A549 (cell line): ENCODE data around the gene KRT13. TPM values are rescaled to one million over a fixed set of nuclear protein-coding genes. Genes with fewer than 3 reads are reported as not detected.
A peak's percentile ranks its signal among the peaks of the same experiment; 100 is the strongest.

Experiments
- ATAC-seq, 2 experiments: fragments of 200-7000 bp in 1 of 2; fragments of >200 bp in 1 of 2; cut with Nextera tagmentation in 1 of 2; cut with Tn5 transposase in 1 of 2; 3 replicates each; pipeline versions ENCODE4 v1.8.0 to v1.9.1; 2018 to 2020; ENCODE audit warnings: mild to moderate bottlenecking in 1 of 2, moderate library complexity in 1 of 2
- CTCF ChIA-PET: fragments of 300-600 bp; sonication (Branson Sonifier 250); formaldehyde crosslinking; extraction: SDS; loops from one replicate; lab custom pipeline; 2021; ENCODE audit warnings: antibody characterized with exemption, inconsistent platforms; lab: Yijun Ruan, JAX
- POLR2A ChIA-PET: fragments of 350-600 bp; formaldehyde crosslinking; extraction: SDS; loops from one replicate; lab custom pipeline; 2021; ENCODE audit warnings: antibody characterized with exemption, inconsistent platforms; lab: Yijun Ruan, JAX
- DNase-seq, 2 experiments: peaks; one replicate each; pipeline versions ENCODE4 v3.0.0 to v3.0.0-alpha.2; 2011 to 2016; ENCODE audit warnings: low read depth in 1 of 2, low spot score in 1 of 2
- FAIRE-seq: peaks from 2 replicates; lab custom pipeline; 2011; peaks lifted over from hg19 to GRCh38; lab: Jason Lieb, UNC
- H3K27ac ChIP-seq, 2 experiments: fragments of >200 bp; sonication (Bioruptor Twin); formaldehyde crosslinking; 3 replicates each; pipeline ENCODE4 v1.5.1; 2016 to 2017
- H3K4me1 ChIP-seq: fragments of >200 bp; sonication (Bioruptor Twin); formaldehyde crosslinking; 3 replicates; pipeline ENCODE4 v1.6.1; 2016
- H3K4me2 ChIP-seq: fragments of >200 bp; sonication (Bioruptor Twin); formaldehyde crosslinking; 3 replicates; pipeline ENCODE4 v1.6.1; 2016
- H3K4me3 ChIP-seq: fragments of >200 bp; sonication (Bioruptor Twin); formaldehyde crosslinking; 3 replicates; pipeline ENCODE4 v1.5.1; 2016
- H3K9me3 ChIP-seq: fragments of >200 bp; sonication (Bioruptor Twin); formaldehyde crosslinking; 3 replicates; pipeline ENCODE4 v1.6.1; 2016
- BHLHE40 ChIP-seq: IDR thresholded peaks from 2 replicates; pipeline ENCODE4 v1.6.1; 2012; ENCODE audit warnings: low read depth, low read length, inconsistent platforms
- CHD2 ChIP-seq: fragments of 150-350 bp; IDR thresholded peaks from 2 replicates; pipeline ENCODE4 v1.6.1; 2014; ENCODE audit warnings: low read length; ENCODE audit not compliant: partially characterized antibody
- CHD4 ChIP-seq: fragments of 200-600 bp; sonication (generic); IDR thresholded peaks from 2 replicates; pipeline ENCODE4 v1.6.1; 2016; ENCODE audit warnings: antibody characterized with exemption, mild to moderate bottlenecking, borderline replicate concordance
- EHF ChIP-seq: fragments of 250-450 bp; sonication (Bioruptor Pico); IDR thresholded peaks from 2 replicates; pipeline ENCODE4 v1.5.0; 2020; ENCODE audit warnings: mild to moderate bottlenecking
- FOSB ChIP-seq: fragments of 250-450 bp; sonication (Bioruptor Pico); IDR thresholded peaks from 2 replicates; pipeline ENCODE4 v1.5.0; 2020; ENCODE audit warnings: mild to moderate bottlenecking, moderate library complexity
- FOSL2 ChIP-seq, 2 experiments: fragments of 450-650 bp in 1 of 2; fragments of >200 bp in 1 of 2; sonication (Bioruptor Twin) in 1 of 2; formaldehyde crosslinking; IDR thresholded peaks; 2 replicates each; pipeline versions ENCODE4 v1.5.0 to v1.6.1; 2016 to 2020; ENCODE audit warnings: mild to moderate bottlenecking in 1 of 2, moderate library complexity in 1 of 2
- FOXS1 ChIP-seq: fragments of 250-450 bp; sonication (Bioruptor Pico); IDR thresholded peaks from 2 replicates; pipeline ENCODE4 v1.5.0; 2020; ENCODE audit warnings: mild to moderate bottlenecking, moderate library complexity
- GATA3 ChIP-seq: IDR thresholded peaks from 2 replicates; pipeline ENCODE4 v1.6.1; 2012; ENCODE audit warnings: borderline replicate concordance
- JUN ChIP-seq, 2 experiments: fragments of >200 bp; sonication (Bioruptor Twin); formaldehyde crosslinking; IDR thresholded peaks; 2 replicates in 1 of 2; 3 replicates in 1 of 2; pipeline ENCODE4 v1.6.1; 2016 to 2017
- JUNB ChIP-seq: fragments of >200 bp; sonication (Bioruptor Twin); formaldehyde crosslinking; IDR thresholded peaks from 2 replicates; pipeline ENCODE4 v1.6.1; 2016
- KDM1A ChIP-seq: fragments of 200-600 bp; sonication (generic); IDR thresholded peaks from 2 replicates; pipeline ENCODE4 v1.6.1; 2016; ENCODE audit warnings: low read depth, mild to moderate bottlenecking
- KDM5A ChIP-seq: fragments of 200-600 bp; sonication (generic); IDR thresholded peaks from 2 replicates; pipeline ENCODE4 v1.6.1; 2016; ENCODE audit warnings: antibody characterized with exemption, mild to moderate bottlenecking
- MYC ChIP-seq: IDR thresholded peaks from 2 replicates; pipeline ENCODE4 v1.6.1; 2012; ENCODE audit warnings: mild to moderate bottlenecking, inconsistent platforms, low read length, improper control_type of control experiment, borderline replicate concordance
- RARB ChIP-seq: fragments of 250-450 bp; sonication (Bioruptor Pico); IDR thresholded peaks from 2 replicates; pipeline ENCODE4 v1.8.0; 2021; ENCODE audit warnings: mild to moderate bottlenecking, moderate library complexity
- RCOR1 ChIP-seq: fragments of 150-350 bp; IDR thresholded peaks from 2 replicates; pipeline ENCODE4 v1.6.1; 2014; ENCODE audit warnings: antibody characterized with exemption, low read length, low read depth
- RFX5 ChIP-seq: fragments of 450-650 bp; IDR thresholded peaks from 2 replicates; pipeline ENCODE4 v1.7.1; 2014; ENCODE audit warnings: antibody characterized with exemption, mild to moderate bottlenecking, moderate library complexity
- SMC3 ChIP-seq: fragments of >200 bp; sonication (Bioruptor Twin); formaldehyde crosslinking; IDR thresholded peaks from 3 replicates; pipeline ENCODE4 v1.6.1; 2018; ENCODE audit warnings: inconsistent platforms
- ZC3H11A ChIP-seq: fragments of 450-650 bp; IDR thresholded peaks from 2 replicates; pipeline ENCODE4 v1.6.1; 2014; ENCODE audit warnings: antibody characterized with exemption, mild to moderate bottlenecking
- ZSCAN20 ChIP-seq: fragments of 250-450 bp; sonication (Bioruptor Pico); IDR thresholded peaks from 2 replicates; pipeline ENCODE4 v1.8.0; 2022; ENCODE audit warnings: mild to moderate bottlenecking, moderate library complexity
- WGBS: methylation state at CpG from one replicate; pipeline ENCODE4 v1.1.6; 2017; ENCODE audit errors: missing lambda C conversion rate; 5-methylcytosine and 5-hydroxymethylcytosine counted together
- polyA plus RNA-seq, 4 experiments: library from polyadenylated mRNA; depleted of rRNA in 3 of 4; stranded (reverse); fragments of >200 nt; fragmentation: RNase III in 1 of 4; extraction: RNeasy Plus Mini Kit Qiagen cat#74134 plus additional on column Dnase treatment in 1 of 4; gene quantifications; 2 replicates in 3 of 4; 3 replicates in 1 of 4; pipeline ENCODE4 v1.2.3, GENCODE V29; 2011 to 2017
- TF ChIP-seq, protein P1 (sequence below): IDR thresholded peaks from 2 replicates; pipeline ENCODE4 v1.6.1; 2012
- TF ChIP-seq, protein P2 (sequence below): fragments of 200-600 bp; sonication (generic); IDR thresholded peaks from 2 replicates; pipeline ENCODE4 v1.6.1; 2016; ENCODE audit warnings: antibody characterized with exemption, mild to moderate bottlenecking, moderate library complexity
- TF ChIP-seq, protein P3 (sequence below): fragments of >200 bp; sonication (Bioruptor Twin); formaldehyde crosslinking; IDR thresholded peaks from 3 replicates; pipeline ENCODE4 v1.5.1; 2016
- TF ChIP-seq, protein P4 (sequence below): IDR thresholded peaks from 2 replicates; pipeline ENCODE4 v1.6.1; 2012; ENCODE audit warnings: low read depth, borderline replicate concordance
- TF ChIP-seq, protein P5 (sequence below): fragments of 450-650 bp; IDR thresholded peaks from 2 replicates; pipeline ENCODE4 v1.6.1; 2014; ENCODE audit warnings: antibody characterized with exemption

Gene KRT13
- polyA plus RNA-seq, 2 of the 4 experiments (the other 2 are of a cell fraction) = 0.06 TPM; not detected in 1

DNA sequence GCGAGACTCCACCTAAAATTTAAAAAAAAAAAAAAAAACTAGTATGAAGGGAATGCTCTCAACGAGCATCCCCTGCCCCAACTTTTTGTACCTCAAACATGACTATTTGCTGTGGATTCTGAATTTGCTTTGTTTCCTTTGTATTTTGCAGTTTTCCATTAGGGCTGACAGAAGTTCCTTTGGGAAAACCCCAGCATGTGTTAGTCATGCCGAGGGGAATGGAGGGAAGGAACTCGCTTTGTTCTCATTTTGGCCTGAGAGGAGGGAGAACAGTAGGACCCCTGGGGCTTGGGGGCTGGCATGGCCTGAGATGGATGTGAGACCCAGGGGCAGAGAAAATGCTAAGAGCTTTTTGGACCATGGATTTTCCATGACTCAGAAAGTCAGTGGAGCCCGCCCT is 46.0 kb upstream of the KRT13 start:
- DNase-seq (no peak), FAIRE-seq (no peak), ATAC-seq (no peak)
- POLR2A ChIA-PET = no interaction called here
- CTCF ChIA-PET = interaction anchor here (0.6 to 15.8 kb wide), 20 partner anchors 13 to 747 kb away, joined by 3 to 533 read pairs (median 73); partner anchors contain the start of genes KRT13, KRT14, KRT15 and KRT19
- 0 out of 3 replicates have a peak, but pooled peaks cover 7% of the 10 kb centered on the region for H3K9me3 ChIP-seq
- WGBS = 56% methylated on average over 5 of the region's 5 CpGs
- H3K4me1 ChIP-seq = peaks cover 36% of the 10 kb centered on the region
- no peak overlapping the region for H3K27ac ChIP-seq
- TF ChIP-seq BHLHE40 (no peak), MYC (no peak), SMC3 (no peak), FOSB (no peak), EHF (CRISPR knock-in tag) (no peak), KDM1A (no peak), FOXS1 (no peak), JUNB (no peak), ZC3H11A (no peak), RFX5 (no peak), CHD4 (no peak), KDM5A (no peak)
- TF ChIP-seq, protein P1, sequence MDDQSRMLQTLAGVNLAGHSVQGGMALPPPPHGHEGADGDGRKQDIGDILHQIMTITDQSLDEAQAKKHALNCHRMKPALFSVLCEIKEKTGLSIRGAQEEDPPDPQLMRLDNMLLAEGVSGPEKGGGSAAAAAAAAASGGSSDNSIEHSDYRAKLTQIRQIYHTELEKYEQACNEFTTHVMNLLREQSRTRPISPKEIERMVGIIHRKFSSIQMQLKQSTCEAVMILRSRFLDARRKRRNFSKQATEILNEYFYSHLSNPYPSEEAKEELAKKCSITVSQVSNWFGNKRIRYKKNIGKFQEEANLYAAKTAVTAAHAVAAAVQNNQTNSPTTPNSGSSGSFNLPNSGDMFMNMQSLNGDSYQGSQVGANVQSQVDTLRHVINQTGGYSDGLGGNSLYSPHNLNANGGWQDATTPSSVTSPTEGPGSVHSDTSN = no peak
- no peak overlapping the region for H3K4me3 ChIP-seq
- no peak overlapping the region for H3K4me2 ChIP-seq

DNA sequence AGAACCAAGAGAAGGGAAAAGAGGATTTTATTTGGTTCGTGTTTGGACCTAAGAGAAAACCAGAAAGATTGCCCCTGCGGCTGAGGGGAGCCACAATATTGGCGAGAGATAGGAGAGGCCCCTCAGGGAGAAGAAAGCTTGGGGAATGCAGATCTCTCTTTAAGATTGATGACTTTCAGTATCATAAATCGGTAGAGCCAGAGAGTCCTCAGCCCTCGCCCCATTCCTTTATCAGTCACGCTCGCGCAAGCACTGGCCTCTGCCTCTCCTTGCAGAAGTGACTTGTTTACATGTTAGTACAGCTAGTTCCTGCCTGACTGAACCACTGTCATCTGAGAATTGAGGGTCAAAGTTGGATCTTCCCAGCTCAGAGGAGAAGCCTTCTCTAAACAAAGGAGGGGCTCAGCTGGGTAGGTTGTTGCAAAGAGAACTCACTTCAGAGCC is 44.2 kb upstream of the KRT13 start:
- no peak for DNase-seq
- 84% methylated on average over 8 of the region's 8 CpGs for WGBS
- ChIA-PET POLR2A (interaction anchor here (0.6 to 2.4 kb wide), 13 partner anchors 10 to 930 kb away, joined by 3 to 21 read pairs (median 4); partner anchors contain the start of gene EIF1), CTCF (interaction anchor here (0.6 to 15.8 kb wide), 148 partner anchors 12 to 1192 kb away, joined by 3 to 533 read pairs (median 7); partner anchors contain the start of genes KRT10, KRT12, KRT13 and KRT14)
- TF ChIP-seq, protein P2, sequence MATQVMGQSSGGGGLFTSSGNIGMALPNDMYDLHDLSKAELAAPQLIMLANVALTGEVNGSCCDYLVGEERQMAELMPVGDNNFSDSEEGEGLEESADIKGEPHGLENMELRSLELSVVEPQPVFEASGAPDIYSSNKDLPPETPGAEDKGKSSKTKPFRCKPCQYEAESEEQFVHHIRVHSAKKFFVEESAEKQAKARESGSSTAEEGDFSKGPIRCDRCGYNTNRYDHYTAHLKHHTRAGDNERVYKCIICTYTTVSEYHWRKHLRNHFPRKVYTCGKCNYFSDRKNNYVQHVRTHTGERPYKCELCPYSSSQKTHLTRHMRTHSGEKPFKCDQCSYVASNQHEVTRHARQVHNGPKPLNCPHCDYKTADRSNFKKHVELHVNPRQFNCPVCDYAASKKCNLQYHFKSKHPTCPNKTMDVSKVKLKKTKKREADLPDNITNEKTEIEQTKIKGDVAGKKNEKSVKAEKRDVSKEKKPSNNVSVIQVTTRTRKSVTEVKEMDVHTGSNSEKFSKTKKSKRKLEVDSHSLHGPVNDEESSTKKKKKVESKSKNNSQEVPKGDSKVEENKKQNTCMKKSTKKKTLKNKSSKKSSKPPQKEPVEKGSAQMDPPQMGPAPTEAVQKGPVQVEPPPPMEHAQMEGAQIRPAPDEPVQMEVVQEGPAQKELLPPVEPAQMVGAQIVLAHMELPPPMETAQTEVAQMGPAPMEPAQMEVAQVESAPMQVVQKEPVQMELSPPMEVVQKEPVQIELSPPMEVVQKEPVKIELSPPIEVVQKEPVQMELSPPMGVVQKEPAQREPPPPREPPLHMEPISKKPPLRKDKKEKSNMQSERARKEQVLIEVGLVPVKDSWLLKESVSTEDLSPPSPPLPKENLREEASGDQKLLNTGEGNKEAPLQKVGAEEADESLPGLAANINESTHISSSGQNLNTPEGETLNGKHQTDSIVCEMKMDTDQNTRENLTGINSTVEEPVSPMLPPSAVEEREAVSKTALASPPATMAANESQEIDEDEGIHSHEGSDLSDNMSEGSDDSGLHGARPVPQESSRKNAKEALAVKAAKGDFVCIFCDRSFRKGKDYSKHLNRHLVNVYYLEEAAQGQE = no peak
- no peak for TF ChIP-seq RARB (CRISPR knock-in tag)
- TF ChIP-seq RCOR1 = no peak
- Histone ChIP-seq H3K27ac (peak overlapping the region in 1 of 2 experiments; percentile 89; a peak in 3 of 6 replicates), H3K4me2 (peak overlapping the region; percentile 82; the same call in 1 of the 3 replicates), H3K4me3 (no peak overlapping the region), H3K9me3 (0 out of 3 replicates have a peak, but pooled peaks cover 7% of the 10 kb centered on the region), H3K4me1 (peaks cover 34% of the 10 kb centered on the region)
- FAIRE-seq = no peak
- no peak for ATAC-seq

DNA sequence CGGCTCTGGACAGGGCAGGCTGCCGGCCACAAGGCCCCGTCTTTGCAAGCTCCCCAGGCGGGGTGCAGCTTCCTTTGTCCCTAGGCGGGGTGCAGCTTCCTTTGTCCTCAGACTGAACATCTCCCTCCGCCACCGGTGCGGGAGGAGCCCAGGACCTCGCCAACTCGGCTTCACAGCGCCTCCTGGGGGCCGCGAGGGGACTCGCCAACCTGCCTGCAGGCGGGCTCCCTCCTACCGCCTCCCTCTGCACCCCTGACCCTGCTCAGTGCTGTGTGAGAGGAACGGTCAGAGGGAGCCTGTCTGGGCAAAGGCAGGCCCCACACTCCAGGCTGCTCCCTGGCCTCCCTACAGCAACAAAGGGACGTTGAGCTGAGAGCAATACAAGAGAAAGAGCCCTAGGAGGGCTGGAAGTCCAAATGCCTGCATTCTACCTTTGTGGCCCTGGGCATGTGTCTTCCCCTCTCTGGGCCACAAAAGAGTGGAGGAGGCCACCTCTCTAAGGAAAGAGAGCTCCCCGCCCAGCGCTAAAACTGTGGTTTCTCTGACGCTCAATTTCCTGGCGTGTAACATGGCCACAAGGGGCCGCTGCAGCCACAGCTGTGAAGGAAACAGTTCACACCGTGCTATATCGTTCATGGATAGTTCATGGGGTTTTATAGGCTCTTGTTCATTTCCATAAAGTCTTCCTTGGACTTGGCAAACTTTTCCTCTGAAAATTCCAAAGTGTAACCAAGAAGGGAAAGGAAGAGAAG is 43.6 kb upstream of the KRT13 start:
- H3K4me1 ChIP-seq = peaks cover 40% of the 10 kb centered on the region
- TF ChIP-seq, protein P3, sequence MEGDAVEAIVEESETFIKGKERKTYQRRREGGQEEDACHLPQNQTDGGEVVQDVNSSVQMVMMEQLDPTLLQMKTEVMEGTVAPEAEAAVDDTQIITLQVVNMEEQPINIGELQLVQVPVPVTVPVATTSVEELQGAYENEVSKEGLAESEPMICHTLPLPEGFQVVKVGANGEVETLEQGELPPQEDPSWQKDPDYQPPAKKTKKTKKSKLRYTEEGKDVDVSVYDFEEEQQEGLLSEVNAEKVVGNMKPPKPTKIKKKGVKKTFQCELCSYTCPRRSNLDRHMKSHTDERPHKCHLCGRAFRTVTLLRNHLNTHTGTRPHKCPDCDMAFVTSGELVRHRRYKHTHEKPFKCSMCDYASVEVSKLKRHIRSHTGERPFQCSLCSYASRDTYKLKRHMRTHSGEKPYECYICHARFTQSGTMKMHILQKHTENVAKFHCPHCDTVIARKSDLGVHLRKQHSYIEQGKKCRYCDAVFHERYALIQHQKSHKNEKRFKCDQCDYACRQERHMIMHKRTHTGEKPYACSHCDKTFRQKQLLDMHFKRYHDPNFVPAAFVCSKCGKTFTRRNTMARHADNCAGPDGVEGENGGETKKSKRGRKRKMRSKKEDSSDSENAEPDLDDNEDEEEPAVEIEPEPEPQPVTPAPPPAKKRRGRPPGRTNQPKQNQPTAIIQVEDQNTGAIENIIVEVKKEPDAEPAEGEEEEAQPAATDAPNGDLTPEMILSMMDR = peak; percentile 99
- no peak; a peak in 1 of 5 replicates for TF ChIP-seq JUN (IDR thresholded peaks at IDR 0.05)
- TF ChIP-seq, protein P4, sequence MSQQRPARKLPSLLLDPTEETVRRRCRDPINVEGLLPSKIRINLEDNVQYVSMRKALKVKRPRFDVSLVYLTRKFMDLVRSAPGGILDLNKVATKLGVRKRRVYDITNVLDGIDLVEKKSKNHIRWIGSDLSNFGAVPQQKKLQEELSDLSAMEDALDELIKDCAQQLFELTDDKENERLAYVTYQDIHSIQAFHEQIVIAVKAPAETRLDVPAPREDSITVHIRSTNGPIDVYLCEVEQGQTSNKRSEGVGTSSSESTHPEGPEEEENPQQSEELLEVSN = peak; percentile 58; the same call in 1 of the 2 replicates
- 0 out of 2 replicates have a peak, but pooled peaks have one; percentile 12 for TF ChIP-seq FOXS1
- TF ChIP-seq GATA3 = no peak
- TF ChIP-seq, protein P5, sequence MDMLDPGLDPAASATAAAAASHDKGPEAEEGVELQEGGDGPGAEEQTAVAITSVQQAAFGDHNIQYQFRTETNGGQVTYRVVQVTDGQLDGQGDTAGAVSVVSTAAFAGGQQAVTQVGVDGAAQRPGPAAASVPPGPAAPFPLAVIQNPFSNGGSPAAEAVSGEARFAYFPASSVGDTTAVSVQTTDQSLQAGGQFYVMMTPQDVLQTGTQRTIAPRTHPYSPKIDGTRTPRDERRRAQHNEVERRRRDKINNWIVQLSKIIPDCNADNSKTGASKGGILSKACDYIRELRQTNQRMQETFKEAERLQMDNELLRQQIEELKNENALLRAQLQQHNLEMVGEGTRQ = no peak
- no peak for TF ChIP-seq FOSL2 (IDR thresholded peaks at IDR 0.05)
- peak; percentile 14; the same call in 1 of the 2 replicates for TF ChIP-seq FOSL2 (CRISPR knock-in tag; IDR thresholded peaks at IDR 0.05)
- TF ChIP-seq ZSCAN20 (CRISPR knock-in tag) = no peak
- no peak for TF ChIP-seq RCOR1
- no peak for TF ChIP-seq CHD2

More for the DNA sequence above, 43.6 kb upstream of the KRT13 start:
- WGBS = 2% methylated on average over 22 of the region's 25 CpGs
- Histone ChIP-seq H3K4me2 (peak overlapping the region; percentile 82), H3K9me3 (0 out of 3 replicates have a peak, but pooled peaks cover 7% of the 10 kb centered on the region), H3K27ac (peak overlapping the region; percentile 89 to 96), H3K4me3 (peak overlapping the region; percentile 33)
- POLR2A ChIA-PET = interaction anchor here (0.7 to 2.4 kb wide), 20 partner anchors 11 to 929 kb away, joined by 3 to 21 read pairs (median 4); partner anchors contain the start of gene EIF1
- DNase-seq (peak; percentile 94 to 96), ATAC-seq (peak; percentile 79 to 91), FAIRE-seq (peak; percentile 83)
- CTCF ChIA-PET = interaction anchor here (0.5 to 15.8 kb wide), 200 partner anchors 11 to 1191 kb away, joined by 3 to 533 read pairs (median 6); partner anchors contain the start of genes KRT10, KRT12, KRT13 and KRT14
